ENCODE measurements around the gene FOXL3.

Gene FOXL3

GRCh38 chr7:284762-285722, 4.9 kb upstream of the FOXL3 start:
- Histone ChIP-seq H3K9me3 (ENCODE audit: control insufficient read depth, insufficient read depth, low read length) (peaks cover 46% of the 10 kb centered on the region), H4K20me1 (ENCODE audit: control insufficient read depth, insufficient read depth, low read depth, low read length) (no peaks in the 10 kb centered on the region), H3K27me3 (ENCODE audit: control insufficient read depth, low read length) (no peaks in the 10 kb centered on the region), H3K4me3 (ENCODE audit: low read length) (no peak overlapping the region), H3K27ac (ENCODE audit: low read depth, low read length) (no peak overlapping the region), H3K4me1 (ENCODE audit: control insufficient read depth, low read length) (no peaks in the 10 kb centered on the region), H3F3A (ENCODE audit: control insufficient read depth, insufficient read depth) (no peaks in the 10 kb centered on the region), H3K79me2 (ENCODE audit: control insufficient read depth, low read length) (no peaks in the 10 kb centered on the region), H3K4me2 (ENCODE audit: low read length) (no peak overlapping the region), H3K9me2 (replicated peaks; ENCODE audit: control insufficient read depth, low read length) (no peaks in the 10 kb centered on the region), H3K36me3 (ENCODE audit: control insufficient read depth, low read length) (no peaks in the 10 kb centered on the region)
- TF ChIP-seq EZH2phosphoT487 (IDR thresholded peaks at IDR 0.05; ENCODE audit: borderline replicate concordance, low read length) = no peak
- TF ChIP-seq CTCF (IDR thresholded peaks at IDR 0.05; ENCODE audit: low read depth, low read length, poor library complexity, severe bottlenecking) = no peak

- Histone ChIP-seq H3K9me3 (ENCODE audit: control insufficient read depth, insufficient read depth, low read length) (peaks cover 45% of the 10 kb centered on the region), H3K4me2 (ENCODE audit: low read length) (no peak overlapping the region)
Measured at GRCh38 chr7:285731-286130, 4.2 kb upstream of the FOXL3 start.

GRCh38 chr7:286266-286665, 3.7 kb upstream of the FOXL3 start:
- Histone ChIP-seq H3K79me2 (ENCODE audit: control insufficient read depth, low read length) (no peaks in the 10 kb centered on the region), H3K27ac (ENCODE audit: low read depth, low read length) (no peak overlapping the region), H3K9me2 (replicated peaks; ENCODE audit: control insufficient read depth, low read length) (no peaks in the 10 kb centered on the region), H3F3A (ENCODE audit: control insufficient read depth, insufficient read depth) (no peaks in the 10 kb centered on the region), H4K20me1 (ENCODE audit: control insufficient read depth, insufficient read depth, low read depth, low read length) (no peaks in the 10 kb centered on the region), H3K9me3 (ENCODE audit: control insufficient read depth, insufficient read depth, low read length) (peaks cover 41% of the 10 kb centered on the region; the same call in 1 of the 2 replicates), H3K36me3 (ENCODE audit: control insufficient read depth, low read length) (no peaks in the 10 kb centered on the region), H3K4me3 (ENCODE audit: low read length) (no peak overlapping the region), H3K27me3 (ENCODE audit: control insufficient read depth, low read length) (no peaks in the 10 kb centered on the region), H3K4me1 (ENCODE audit: control insufficient read depth, low read length) (no peaks in the 10 kb centered on the region), H3K4me2 (ENCODE audit: low read length) (no peak overlapping the region)
- TF ChIP-seq EZH2phosphoT487 (IDR thresholded peaks at IDR 0.05; ENCODE audit: borderline replicate concordance, low read length) (no peak), CTCF (IDR thresholded peaks at IDR 0.05; ENCODE audit: low read depth, low read length, poor library complexity, severe bottlenecking) (no peak)

More at GRCh38 chr7:285731-286130, 4.2 kb upstream of the FOXL3 start:
- Histone ChIP-seq H3K4me1 (ENCODE audit: control insufficient read depth, low read length) (no peaks in the 10 kb centered on the region), H3K27me3 (ENCODE audit: control insufficient read depth, low read length) (no peaks in the 10 kb centered on the region), H3K36me3 (ENCODE audit: control insufficient read depth, low read length) (no peaks in the 10 kb centered on the region), H3K4me3 (ENCODE audit: low read length) (no peak overlapping the region), H3K27ac (ENCODE audit: low read depth, low read length) (no peak overlapping the region), H4K20me1 (ENCODE audit: control insufficient read depth, insufficient read depth, low read depth, low read length) (no peaks in the 10 kb centered on the region), H3K9me2 (replicated peaks; ENCODE audit: control insufficient read depth, low read length) (no peaks in the 10 kb centered on the region), H3K79me2 (ENCODE audit: control insufficient read depth, low read length) (no peaks in the 10 kb centered on the region), H3F3A (ENCODE audit: control insufficient read depth, insufficient read depth) (no peaks in the 10 kb centered on the region)
- TF ChIP-seq EZH2phosphoT487 (IDR thresholded peaks at IDR 0.05; ENCODE audit: borderline replicate concordance, low read length) (no peak), CTCF (IDR thresholded peaks at IDR 0.05; ENCODE audit: low read depth, low read length, poor library complexity, severe bottlenecking) (no peak)
